Transverse colon (tissue), 4 donors: ENCODE results near the gene ACP7.

ENCODE experiments used
- POLR2AphosphoS5 ChIP-seq, 3 donors: sonication (generic); formaldehyde crosslinking; IDR thresholded peaks; one replicate each; pipeline ENCODE4 v1.6.1; 2016; ENCODE audit warnings: antibody characterized with exemption in 3 of 3
- TF ChIP-seq, protein P1 (sequence below), 5 experiments: fragments of 200-600 bp in 3 of 5; fragments of 450-650 bp in 2 of 5; sonication (generic) in 3 of 5; IDR thresholded peaks; 1 replicate in 2 of 5; 2 replicates in 3 of 5; pipeline ENCODE4 v1.5.1; 2016 to 2017; ENCODE audit warnings: antibody characterized with exemption in 5 of 5, inconsistent platforms in 3 of 5, mild to moderate bottlenecking in 2 of 5, moderate library complexity in 1 of 5

DNA sequence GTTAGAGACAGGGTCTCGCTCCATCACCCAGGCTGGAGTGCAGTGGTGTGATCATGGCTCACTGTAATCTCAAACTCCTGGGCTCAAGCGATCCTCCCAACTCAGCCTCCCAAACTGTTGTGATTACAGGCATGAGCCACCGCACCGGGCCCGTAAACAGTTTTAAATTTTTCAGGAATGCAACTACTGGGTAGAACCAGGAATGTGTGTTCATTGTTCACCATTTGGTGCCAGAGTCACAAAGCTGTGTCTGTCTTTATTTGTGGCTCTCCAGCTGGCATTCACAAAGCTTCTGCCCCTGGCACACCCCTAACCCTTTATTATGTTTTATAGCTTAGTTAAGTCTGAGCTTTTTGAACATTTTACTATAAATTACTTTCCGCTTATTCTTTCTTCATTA is 19.8 kb upstream of the ACP7 start:
- TF ChIP-seq, protein P1, sequence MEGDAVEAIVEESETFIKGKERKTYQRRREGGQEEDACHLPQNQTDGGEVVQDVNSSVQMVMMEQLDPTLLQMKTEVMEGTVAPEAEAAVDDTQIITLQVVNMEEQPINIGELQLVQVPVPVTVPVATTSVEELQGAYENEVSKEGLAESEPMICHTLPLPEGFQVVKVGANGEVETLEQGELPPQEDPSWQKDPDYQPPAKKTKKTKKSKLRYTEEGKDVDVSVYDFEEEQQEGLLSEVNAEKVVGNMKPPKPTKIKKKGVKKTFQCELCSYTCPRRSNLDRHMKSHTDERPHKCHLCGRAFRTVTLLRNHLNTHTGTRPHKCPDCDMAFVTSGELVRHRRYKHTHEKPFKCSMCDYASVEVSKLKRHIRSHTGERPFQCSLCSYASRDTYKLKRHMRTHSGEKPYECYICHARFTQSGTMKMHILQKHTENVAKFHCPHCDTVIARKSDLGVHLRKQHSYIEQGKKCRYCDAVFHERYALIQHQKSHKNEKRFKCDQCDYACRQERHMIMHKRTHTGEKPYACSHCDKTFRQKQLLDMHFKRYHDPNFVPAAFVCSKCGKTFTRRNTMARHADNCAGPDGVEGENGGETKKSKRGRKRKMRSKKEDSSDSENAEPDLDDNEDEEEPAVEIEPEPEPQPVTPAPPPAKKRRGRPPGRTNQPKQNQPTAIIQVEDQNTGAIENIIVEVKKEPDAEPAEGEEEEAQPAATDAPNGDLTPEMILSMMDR (IDR thresholded peaks at IDR 0.05): no peak
- no peak for TF ChIP-seq POLR2AphosphoS5 (IDR thresholded peaks at IDR 0.05)
